ENCODE data around the gene PTPRO.

The PTPRO gene

GRCh38 chr12:15634010-15634683 lies 311.8 kb downstream of the PTPRO start:
- DNase-seq: no peak
- TF ChIP-seq POLR2A (IDR thresholded peaks at IDR 0.05; ENCODE audit: low read length) (no peak), GATA1 (IDR thresholded peaks at IDR 0.05; ENCODE audit: low read depth, low read length) (no peak)

GRCh38 chr12:15636060-15636890 lies 314.0 kb downstream of the PTPRO start:
- no peak for TF ChIP-seq POLR2A (IDR thresholded peaks at IDR 0.05; ENCODE audit: low read length)
- TF ChIP-seq GATA1 (IDR thresholded peaks at IDR 0.05; ENCODE audit: low read depth, low read length): no peak
- DNase-seq: no peak

DNA sequence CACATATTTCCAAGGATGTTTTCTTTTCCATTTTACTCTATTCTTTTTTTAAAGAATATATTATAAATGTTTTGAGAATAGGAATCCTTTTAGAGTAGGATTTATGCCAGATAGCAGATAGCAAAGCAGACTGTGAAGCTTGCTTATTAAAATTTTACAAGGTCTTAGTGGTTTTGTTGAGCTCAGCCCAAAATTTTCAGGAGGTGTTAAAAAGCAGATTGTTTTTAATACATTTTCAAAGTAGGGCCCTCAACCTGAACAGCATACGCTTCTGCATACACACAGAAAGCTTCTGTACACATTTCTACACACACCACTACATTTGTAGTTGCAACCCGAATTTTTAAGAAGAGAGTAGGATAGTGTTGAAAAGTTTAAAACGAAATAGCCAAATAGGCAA lies 315.9 kb downstream of the PTPRO start:
- DNase-seq: no peak
- no peak for TF ChIP-seq GATA1 (IDR thresholded peaks at IDR 0.05; ENCODE audit: low read depth, low read length)
- TF ChIP-seq POLR2A (IDR thresholded peaks at IDR 0.05; ENCODE audit: low read length): no peak

- TF ChIP-seq POLR2A (IDR thresholded peaks at IDR 0.05; ENCODE audit: low read length) (no peak), GATA1 (IDR thresholded peaks at IDR 0.05; ENCODE audit: low read depth, low read length) (no peak)
- DNase-seq: no peak
These were observed 322.4 kb downstream of the PTPRO start for GRCh38 chr12:15644700-15645099.

- no peak for DNase-seq
- TF ChIP-seq GATA1 (IDR thresholded peaks at IDR 0.05; ENCODE audit: low read depth, low read length): no peak
- no peak for TF ChIP-seq POLR2A (IDR thresholded peaks at IDR 0.05; ENCODE audit: low read length)
These were observed 324.3 kb downstream of the PTPRO start for GRCh38 chr12:15646581-15646980.
